A673 (cell line): ENCODE measurements around the gene XYLT1.

Source experiments
- EZH2 ChIP-seq: fragments of 200-600 bp; sonication (generic); IDR thresholded peaks from 2 replicates; pipeline ENCODE4 v1.6.1; 2017; ENCODE audit warnings: borderline replicate concordance, low read depth, mild to moderate bottlenecking, mixed read lengths, antibody characterized with exemption, low read length; ENCODE audit not compliant: poor library complexity, severe bottlenecking
- TF ChIP-seq, protein P1 (sequence below): fragments of 300-800, 200-600 bp; sonication (generic); conservative IDR thresholded peaks from 2 replicates; pipeline ENCODE4 v1.5.1; 2017; ENCODE audit warnings: low read depth, mild to moderate bottlenecking, antibody characterized with exemption, low read length, moderate library complexity, mixed read lengths

DNA sequence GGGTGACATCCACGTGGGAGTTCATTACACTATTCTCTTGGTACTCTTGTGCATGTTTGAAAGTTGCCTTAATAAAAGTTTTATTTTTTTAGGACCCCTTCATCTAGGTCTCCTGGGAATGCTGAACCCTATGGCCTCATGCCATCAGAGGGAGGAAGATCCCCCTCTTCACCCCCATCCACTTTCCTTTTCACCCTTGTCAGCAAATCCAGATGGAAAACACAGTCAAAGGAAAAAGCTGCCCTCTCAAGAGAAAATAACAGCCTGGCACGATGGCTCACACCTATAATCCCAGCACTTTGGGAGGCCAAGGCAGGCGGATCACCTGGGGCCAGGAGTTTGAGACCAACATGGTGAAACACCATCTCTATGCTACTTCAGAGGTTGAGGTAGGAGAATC lies 274.2 kb downstream of the XYLT1 start:
- TF ChIP-seq, protein P1, sequence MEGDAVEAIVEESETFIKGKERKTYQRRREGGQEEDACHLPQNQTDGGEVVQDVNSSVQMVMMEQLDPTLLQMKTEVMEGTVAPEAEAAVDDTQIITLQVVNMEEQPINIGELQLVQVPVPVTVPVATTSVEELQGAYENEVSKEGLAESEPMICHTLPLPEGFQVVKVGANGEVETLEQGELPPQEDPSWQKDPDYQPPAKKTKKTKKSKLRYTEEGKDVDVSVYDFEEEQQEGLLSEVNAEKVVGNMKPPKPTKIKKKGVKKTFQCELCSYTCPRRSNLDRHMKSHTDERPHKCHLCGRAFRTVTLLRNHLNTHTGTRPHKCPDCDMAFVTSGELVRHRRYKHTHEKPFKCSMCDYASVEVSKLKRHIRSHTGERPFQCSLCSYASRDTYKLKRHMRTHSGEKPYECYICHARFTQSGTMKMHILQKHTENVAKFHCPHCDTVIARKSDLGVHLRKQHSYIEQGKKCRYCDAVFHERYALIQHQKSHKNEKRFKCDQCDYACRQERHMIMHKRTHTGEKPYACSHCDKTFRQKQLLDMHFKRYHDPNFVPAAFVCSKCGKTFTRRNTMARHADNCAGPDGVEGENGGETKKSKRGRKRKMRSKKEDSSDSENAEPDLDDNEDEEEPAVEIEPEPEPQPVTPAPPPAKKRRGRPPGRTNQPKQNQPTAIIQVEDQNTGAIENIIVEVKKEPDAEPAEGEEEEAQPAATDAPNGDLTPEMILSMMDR, result no peak
- no peak for TF ChIP-seq EZH2
